Memory B cell (primary cell): ENCODE data around the gene SNTG2.

Experiments used
- ATAC-seq: fragments of 150-1000 bp; cut with Tn5 transposase; 2 replicates; pipeline ENCODE4 v1.10.0; 2021; ENCODE audit warnings: low read depth, mild to moderate bottlenecking, moderate library complexity
- DNase-seq, 2 donors: peaks; one replicate each; pipeline ENCODE4 v3.0.0; 2022; ENCODE audit warnings: low spot score in 2 of 2
- H3K27ac Mint-ChIP-seq: one replicate; pipeline ENCODE4 v1.8.0; 2022; ENCODE audit warnings: mild to moderate bottlenecking, moderate library complexity, mixed read lengths
- H3K27me3 Mint-ChIP-seq: one replicate; pipeline ENCODE4 v1.8.0; 2022; ENCODE audit warnings: mixed read lengths
- H3K36me3 Mint-ChIP-seq: one replicate; pipeline ENCODE4 v1.8.0; 2022; ENCODE audit warnings: mild to moderate bottlenecking, mixed read lengths
- H3K4me1 Mint-ChIP-seq: one replicate; pipeline ENCODE4 v1.8.0; 2022; ENCODE audit warnings: mixed read lengths
- H3K4me3 Mint-ChIP-seq: one replicate; pipeline ENCODE4 v1.8.0; 2022; ENCODE audit warnings: mild to moderate bottlenecking, moderate library complexity, mixed read lengths
- H3K9me3 Mint-ChIP-seq: one replicate; pipeline ENCODE4 v1.8.0; 2022; ENCODE audit warnings: mixed read lengths

The SNTG2 gene

GRCh38 chr2:1254662-1255343, 304.2 kb downstream of the SNTG2 start:
- Mint-ChIP-seq H3K27me3 (peaks cover 12% of the 10 kb centered on the region), H3K4me3 (no peak overlapping the region)
- ATAC-seq: no peak

GRCh38 chr2:1256632-1257324, 306.1 kb downstream of the SNTG2 start:
- Mint-ChIP-seq H3K36me3 (no peaks in the 10 kb centered on the region), H3K27ac (no peak overlapping the region), H3K9me3 (peaks cover 3% of the 10 kb centered on the region), H3K27me3 (peaks cover 2% of the 10 kb centered on the region), H3K4me3 (no peak overlapping the region), H3K4me1 (no peaks in the 10 kb centered on the region)
- DNase-seq: no peak
- no peak for ATAC-seq

More at GRCh38 chr2:1254662-1255343, 304.2 kb downstream of the SNTG2 start:
- Mint-ChIP-seq H3K9me3 (peaks cover 5% of the 10 kb centered on the region), H3K36me3 (no peaks in the 10 kb centered on the region), H3K4me1 (peaks cover 8% of the 10 kb centered on the region), H3K27ac (no peak overlapping the region)
- DNase-seq: no peak

DNA sequence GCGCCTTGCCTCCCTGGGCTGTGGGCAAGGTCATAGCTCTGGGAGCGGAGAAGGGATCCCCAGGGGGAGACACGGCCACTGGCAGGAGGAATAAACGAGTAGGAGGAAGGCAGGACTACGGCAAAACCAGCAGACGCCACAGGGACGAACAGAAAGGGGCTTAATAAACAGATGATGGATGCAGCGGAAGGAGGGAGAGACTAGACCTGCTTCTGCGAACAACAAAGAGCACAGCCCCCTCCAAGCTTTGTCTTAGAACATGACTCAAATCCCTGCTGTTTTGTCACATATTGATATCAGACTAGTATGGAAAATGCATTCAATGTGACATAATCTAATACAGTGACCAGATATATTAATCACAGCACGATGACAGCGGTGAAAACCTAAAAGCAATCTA, 306.7 kb downstream of the SNTG2 start:
- H3K36me3 Mint-ChIP-seq: no peaks in the 10 kb centered on the region
- peaks cover 3% of the 10 kb centered on the region for H3K9me3 Mint-ChIP-seq
- H3K4me1 Mint-ChIP-seq: no peaks in the 10 kb centered on the region
- H3K27me3 Mint-ChIP-seq: peaks cover 2% of the 10 kb centered on the region
- H3K27ac Mint-ChIP-seq: no peak overlapping the region
- ATAC-seq (no peak), DNase-seq (no peak)
- no peak overlapping the region for H3K4me3 Mint-ChIP-seq

GRCh38 chr2:1259746-1260145, 309.1 kb downstream of the SNTG2 start:
- no peak for ATAC-seq
- Mint-ChIP-seq H3K27ac (no peak overlapping the region), H3K4me1 (no peaks in the 10 kb centered on the region), H3K4me3 (no peak overlapping the region), H3K36me3 (no peaks in the 10 kb centered on the region), H3K9me3 (peaks cover 1% of the 10 kb centered on the region), H3K27me3 (no peaks in the 10 kb centered on the region)
- DNase-seq: no peak

DNA sequence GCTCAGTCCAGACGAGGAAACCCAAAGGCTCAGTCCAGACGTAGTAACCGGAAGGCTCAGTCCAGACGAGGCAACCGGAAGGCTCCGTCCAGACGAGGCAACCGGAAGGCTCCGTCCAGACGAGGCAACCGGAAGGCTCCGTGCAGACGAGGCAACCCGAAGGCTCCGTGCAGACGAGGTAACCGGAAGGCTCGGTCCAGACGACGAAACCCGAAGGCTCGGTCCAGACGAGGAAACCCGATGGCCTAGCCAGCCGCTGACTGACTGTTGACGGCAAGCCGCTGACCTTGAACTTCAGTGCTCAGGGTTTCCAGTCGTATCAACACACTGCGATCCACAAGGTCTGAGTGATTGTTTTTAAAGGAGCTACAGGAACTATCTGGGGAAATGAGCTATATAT, 312.0 kb downstream of the SNTG2 start:
- DNase-seq (no peak), ATAC-seq (no peak)
- no peaks in the 10 kb centered on the region for H3K36me3 Mint-ChIP-seq
- no peak overlapping the region for H3K4me3 Mint-ChIP-seq
- H3K4me1 Mint-ChIP-seq: no peaks in the 10 kb centered on the region
- no peaks in the 10 kb centered on the region for H3K27me3 Mint-ChIP-seq
- H3K27ac Mint-ChIP-seq: no peak overlapping the region
- peaks cover 4% of the 10 kb centered on the region for H3K9me3 Mint-ChIP-seq

DNA sequence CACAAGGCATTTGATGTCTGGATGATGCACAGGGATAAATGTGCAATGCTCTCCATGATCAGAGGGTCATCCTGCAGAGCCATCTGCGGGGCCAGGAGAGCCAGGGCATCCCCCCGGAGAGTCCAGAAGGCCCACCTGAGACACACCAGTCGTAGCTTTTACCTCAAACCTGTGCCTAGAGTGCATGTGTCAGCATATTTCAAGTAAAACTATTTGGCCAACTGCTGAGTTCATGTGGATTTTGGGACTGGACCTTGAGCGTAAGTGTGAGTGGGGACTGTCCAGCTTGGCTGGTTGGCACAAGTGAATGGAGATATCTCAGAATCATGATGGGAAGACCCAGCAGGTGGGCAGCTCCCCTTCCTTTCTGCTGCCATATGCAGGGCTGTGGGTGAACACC, 314.8 kb downstream of the SNTG2 start:
- H3K36me3 Mint-ChIP-seq: no peaks in the 10 kb centered on the region
- H3K4me1 Mint-ChIP-seq: no peaks in the 10 kb centered on the region
- no peak for DNase-seq
- no peaks in the 10 kb centered on the region for H3K27me3 Mint-ChIP-seq
- ATAC-seq: no peak
- peaks cover 4% of the 10 kb centered on the region for H3K9me3 Mint-ChIP-seq
- H3K4me3 Mint-ChIP-seq: no peak overlapping the region
- no peak overlapping the region for H3K27ac Mint-ChIP-seq

DNA sequence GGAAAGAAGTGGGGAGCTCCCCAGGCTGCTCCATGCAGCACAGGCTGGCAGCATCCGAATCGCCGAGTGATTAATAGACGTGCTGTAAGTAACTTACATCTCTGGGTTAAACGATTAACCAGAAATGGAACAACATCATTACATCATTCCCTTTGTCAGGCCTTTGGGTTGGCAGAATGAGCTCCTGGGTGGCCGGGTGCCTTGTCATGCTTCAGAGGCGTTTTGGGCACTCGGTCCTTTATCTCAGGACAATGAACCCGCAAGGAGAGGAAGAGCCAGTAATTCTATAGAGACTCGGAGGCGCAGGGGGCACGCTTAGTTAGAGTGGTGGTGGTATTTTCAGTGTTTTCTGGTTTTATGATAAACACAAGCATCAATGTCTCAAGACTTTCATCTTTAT, 315.7 kb downstream of the SNTG2 start:
- Mint-ChIP-seq H3K9me3 (peaks cover 4% of the 10 kb centered on the region), H3K27ac (no peak overlapping the region), H3K27me3 (no peaks in the 10 kb centered on the region)

GRCh38 chr2:1268034-1268433, 317.4 kb downstream of the SNTG2 start:
- no peaks in the 10 kb centered on the region for H3K27me3 Mint-ChIP-seq
- no peaks in the 10 kb centered on the region for H3K4me1 Mint-ChIP-seq
- no peak overlapping the region for H3K27ac Mint-ChIP-seq
- peaks cover 4% of the 10 kb centered on the region for H3K9me3 Mint-ChIP-seq
- DNase-seq (no peak), ATAC-seq (no peak)
- no peaks in the 10 kb centered on the region for H3K36me3 Mint-ChIP-seq
- H3K4me3 Mint-ChIP-seq: no peak overlapping the region

More for the DNA sequence above, 315.7 kb downstream of the SNTG2 start:
- H3K36me3 Mint-ChIP-seq: no peaks in the 10 kb centered on the region
- no peak for ATAC-seq
- H3K4me3 Mint-ChIP-seq: no peak overlapping the region
- no peak for DNase-seq
- H3K4me1 Mint-ChIP-seq: no peaks in the 10 kb centered on the region

GRCh38 chr2:1269812-1270211, 319.2 kb downstream of the SNTG2 start:
- Mint-ChIP-seq H3K27ac (no peak overlapping the region), H3K4me3 (no peak overlapping the region), H3K9me3 (peaks cover 4% of the 10 kb centered on the region), H3K4me1 (no peaks in the 10 kb centered on the region), H3K27me3 (no peaks in the 10 kb centered on the region), H3K36me3 (no peaks in the 10 kb centered on the region)
- no peak for ATAC-seq
- DNase-seq: no peak

- Mint-ChIP-seq H3K4me1 (no peaks in the 10 kb centered on the region), H3K27me3 (no peaks in the 10 kb centered on the region), H3K27ac (no peak overlapping the region), H3K4me3 (no peak overlapping the region), H3K9me3 (peaks cover 7% of the 10 kb centered on the region), H3K36me3 (no peaks in the 10 kb centered on the region)
- ATAC-seq (no peak), DNase-seq (no peak)
Observed at GRCh38 chr2:1272835-1273234, 322.2 kb downstream of the SNTG2 start.

DNA sequence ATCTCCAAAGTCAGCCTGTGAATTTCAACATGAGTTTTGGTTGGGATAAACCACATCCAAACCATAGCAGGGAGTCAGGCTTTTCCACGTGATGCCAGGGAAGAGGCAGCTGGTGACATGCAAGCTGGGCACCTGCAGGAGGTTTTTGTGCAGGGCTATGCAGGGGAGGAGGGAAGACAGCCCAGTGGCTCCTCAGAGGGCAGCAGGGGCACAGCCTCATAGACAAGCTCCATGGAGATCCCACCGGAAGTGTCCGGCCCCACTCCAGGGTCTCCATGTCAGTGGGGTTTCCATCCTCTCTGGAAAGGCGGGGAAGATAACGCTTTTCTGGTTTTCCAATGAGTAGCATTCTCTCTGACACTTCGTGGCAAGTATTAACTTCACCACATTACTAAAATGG, 327.0 kb downstream of the SNTG2 start:
- Mint-ChIP-seq H3K4me3 (no peak overlapping the region), H3K27me3 (peaks cover 5% of the 10 kb centered on the region), H3K27ac (no peak overlapping the region), H3K4me1 (no peaks in the 10 kb centered on the region), H3K36me3 (no peaks in the 10 kb centered on the region), H3K9me3 (peaks cover 11% of the 10 kb centered on the region)
- DNase-seq (no peak), ATAC-seq (no peak)

- DNase-seq: no peak
- Mint-ChIP-seq H3K27me3 (peaks cover 5% of the 10 kb centered on the region), H3K36me3 (no peaks in the 10 kb centered on the region), H3K9me3 (peaks cover 11% of the 10 kb centered on the region), H3K4me1 (no peaks in the 10 kb centered on the region), H3K4me3 (no peak overlapping the region), H3K27ac (no peak overlapping the region)
- no peak for ATAC-seq
Observed at GRCh38 chr2:1278125-1278524, 327.5 kb downstream of the SNTG2 start.

GRCh38 chr2:1278861-1279260, 328.2 kb downstream of the SNTG2 start:
- Mint-ChIP-seq H3K27ac (no peak overlapping the region), H3K4me1 (no peaks in the 10 kb centered on the region), H3K36me3 (no peaks in the 10 kb centered on the region), H3K9me3 (peaks cover 11% of the 10 kb centered on the region), H3K27me3 (peaks cover 5% of the 10 kb centered on the region), H3K4me3 (no peak overlapping the region)
- DNase-seq: no peak
- no peak for ATAC-seq

GRCh38 chr2:1282552-1282951, 331.9 kb downstream of the SNTG2 start:
- Mint-ChIP-seq H3K4me1 (no peaks in the 10 kb centered on the region), H3K27me3 (peaks cover 5% of the 10 kb centered on the region), H3K36me3 (no peaks in the 10 kb centered on the region), H3K27ac (no peak overlapping the region), H3K9me3 (peaks cover 5% of the 10 kb centered on the region), H3K4me3 (no peak overlapping the region)
- ATAC-seq (no peak), DNase-seq (no peak)
